Uterus (tissue), 2 donors: ENCODE data around the gene NUP160.

Experiments
- CTCF ChIP-seq, 4 experiments: fragments of 200-600 bp in 2 of 4; fragments of 450-650 bp in 2 of 4; sonication (generic) in 2 of 4; IDR thresholded peaks; one replicate each; pipeline ENCODE4 v1.5.1; 2016 to 2019; ENCODE audit warnings: antibody characterized with exemption in 4 of 4, mild to moderate bottlenecking in 2 of 4, moderate library complexity in 1 of 4
- POLR2A ChIP-seq, 2 donors: fragments of 450-650 bp; IDR thresholded peaks; one replicate each; pipeline ENCODE4 v1.6.1; 2016; ENCODE audit warnings: antibody characterized with exemption in 2 of 2, mild to moderate bottlenecking in 1 of 2, moderate library complexity in 1 of 2

GRCh38 chr11:47887910-47888569 lies 39.9 kb upstream of the NUP160 start:
- TF ChIP-seq CTCF (IDR thresholded peaks at IDR 0.05) (no peak), POLR2A (IDR thresholded peaks at IDR 0.05) (no peak)
